GM18517 (cell line): Measurements from ENCODE around the gene IMPACT.

Source experiments
- ATAC-seq: cut with Tn5 transposase; IDR thresholded peaks from one replicate; pipeline ENCODE4 v1.9.1; 2021; ENCODE audit warnings: mild to moderate bottlenecking, moderate library complexity; ENCODE audit not compliant: unreplicated experiment

IMPACT gene

DNA sequence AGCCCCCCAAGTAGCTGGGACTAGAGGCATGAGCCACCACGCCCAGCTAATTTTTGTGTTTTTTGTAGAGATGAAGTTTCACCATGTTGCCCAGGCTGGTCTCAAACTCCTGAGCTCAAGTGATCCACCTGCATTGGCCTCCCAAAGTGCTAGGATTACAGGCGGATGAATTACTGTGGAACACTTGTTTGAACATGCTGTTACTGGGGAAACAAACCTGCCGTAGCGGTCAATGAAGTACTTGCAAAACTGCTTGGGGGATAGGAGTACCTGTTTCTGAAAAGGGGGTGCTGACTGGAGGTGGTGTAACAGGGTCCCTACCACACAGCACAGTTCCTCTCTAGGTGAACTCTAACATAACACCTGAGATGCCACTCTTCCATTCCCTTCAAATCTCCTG, 5.9 kb upstream of the IMPACT start:
- ATAC-seq, result no peak

DNA sequence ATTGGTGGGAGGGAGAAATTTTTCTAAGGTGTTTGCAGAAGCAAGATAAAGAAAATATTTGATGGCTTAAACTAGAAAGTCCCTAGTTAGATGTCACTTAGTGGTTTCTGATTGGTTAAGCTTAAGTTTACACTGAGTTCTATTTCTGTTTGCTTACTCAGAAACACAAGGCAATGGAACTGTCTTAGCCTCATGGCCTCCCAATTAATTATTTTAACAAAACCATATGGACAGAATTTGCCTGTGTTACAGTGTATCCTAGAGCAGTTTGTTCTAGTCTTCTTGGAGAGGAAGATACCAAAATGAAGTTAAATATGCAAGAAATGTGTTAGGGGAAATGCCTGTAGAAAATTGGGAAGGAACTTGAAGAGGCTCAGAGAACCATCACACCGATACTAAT, 4.6 kb upstream of the IMPACT start:
- ATAC-seq, result no peak

DNA sequence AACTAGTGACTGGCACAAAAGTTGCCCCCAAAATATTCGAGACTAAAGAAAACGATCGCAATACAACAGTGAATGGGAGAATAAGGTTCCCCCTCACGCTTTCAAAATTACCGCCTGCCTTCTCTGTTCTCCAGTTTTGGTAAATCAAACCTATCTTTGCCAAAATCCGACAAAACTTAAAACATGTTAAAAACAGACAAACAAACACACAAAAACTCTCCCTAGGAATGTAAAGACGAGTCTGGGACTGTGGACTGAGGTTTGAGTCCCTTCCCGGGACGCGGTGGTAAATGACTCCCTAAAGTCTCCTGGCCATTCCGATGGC, 435 bp upstream of the IMPACT start:
- ATAC-seq, result no peak

DNA sequence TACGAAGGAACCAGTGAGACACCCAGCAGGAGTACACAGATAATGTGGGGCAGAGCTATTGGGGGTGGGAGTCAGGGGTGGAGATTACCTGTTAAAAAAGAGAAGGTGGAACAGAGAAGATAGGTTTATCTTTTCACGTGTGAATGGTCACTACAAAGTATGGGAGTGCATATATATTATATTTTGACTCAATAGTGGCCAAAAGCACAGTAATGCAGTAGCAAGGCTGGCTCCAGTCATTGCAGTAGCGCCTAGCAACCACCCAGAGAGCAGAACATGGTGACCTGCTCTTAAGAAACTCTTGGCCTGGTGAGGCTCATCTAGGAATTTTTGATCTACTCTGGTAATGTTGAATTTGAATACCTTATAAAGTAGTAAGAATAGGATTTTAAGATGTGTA, 1.0 kb downstream of the IMPACT start:
- ATAC-seq, result no peak

DNA sequence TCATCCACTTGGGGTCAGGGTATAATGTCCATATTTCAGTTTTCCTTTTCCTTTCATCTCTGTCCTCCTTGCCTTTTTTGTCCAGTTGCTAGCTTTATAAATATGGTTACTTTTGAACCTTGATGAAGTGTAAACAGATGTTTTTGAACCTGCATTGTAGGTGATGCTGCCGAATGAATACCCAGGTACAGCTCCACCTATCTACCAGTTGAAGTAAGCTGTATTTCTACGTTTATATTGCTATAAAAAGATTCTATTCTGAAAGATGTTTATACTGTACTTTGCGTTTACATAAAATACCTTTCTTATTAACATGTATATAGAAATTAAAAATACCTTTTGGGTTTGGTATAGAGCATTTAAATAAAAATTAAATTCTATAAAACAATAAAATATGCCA, 2.2 kb downstream of the IMPACT start:
- ATAC-seq, result no peak

DNA sequence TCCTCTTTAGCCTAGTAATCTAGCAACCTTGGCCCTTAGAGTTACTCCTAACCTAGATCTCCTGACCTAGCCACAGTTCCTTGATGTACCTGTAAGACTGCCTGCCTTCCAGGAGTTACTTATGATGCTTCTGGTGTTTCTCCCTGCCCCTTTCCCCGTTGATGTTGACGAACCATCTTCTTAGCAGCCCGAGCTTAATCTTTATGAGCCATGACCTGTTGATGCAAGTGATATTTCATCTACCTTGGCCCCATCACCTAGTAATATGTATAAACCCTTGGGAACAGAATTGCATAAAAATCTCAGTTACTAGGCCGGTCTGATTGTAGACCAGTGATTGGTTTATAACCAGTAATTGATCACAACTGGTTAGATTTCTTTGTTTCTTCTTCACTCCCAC, 2.7 kb downstream of the IMPACT start:
- ATAC-seq, result no peak

DNA sequence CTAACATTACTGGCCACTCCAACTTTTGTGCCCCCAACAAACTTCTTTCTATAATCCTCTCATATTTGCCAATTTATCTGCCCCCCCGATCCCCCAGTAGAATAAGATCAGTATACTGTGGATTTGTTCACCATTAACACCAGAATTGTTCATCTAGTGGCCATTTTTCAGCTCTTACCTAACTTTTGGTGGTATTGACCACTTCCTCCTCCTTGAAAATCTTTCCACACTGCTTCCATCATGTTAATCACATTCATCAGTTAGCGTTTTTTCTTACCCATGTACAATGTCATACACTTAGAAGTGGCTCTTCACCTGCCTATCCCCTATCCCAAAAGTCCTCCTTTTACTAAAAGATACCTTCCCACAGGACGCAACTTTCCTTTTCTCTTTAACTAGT, 6.1 kb downstream of the IMPACT start:
- ATAC-seq, result no peak

DNA sequence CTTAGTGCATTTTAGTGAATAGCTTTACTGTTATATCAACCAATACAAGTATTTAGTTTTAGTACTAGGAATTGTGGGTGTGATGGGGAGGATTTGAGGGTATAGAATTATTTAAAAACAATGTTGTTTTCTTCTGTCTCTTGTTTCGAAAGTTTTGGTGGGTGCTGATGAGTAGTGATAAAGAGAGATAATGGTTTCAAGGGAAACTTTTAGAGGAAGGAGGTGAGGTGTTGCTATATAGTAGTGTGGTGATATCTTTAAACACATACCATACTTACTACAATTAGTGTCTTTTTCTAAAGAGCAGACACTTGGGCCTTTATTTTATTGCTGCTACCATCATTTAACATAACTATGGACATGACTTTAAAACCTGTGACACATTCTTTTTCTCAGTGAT, 10.5 kb downstream of the IMPACT start:
- no peak for ATAC-seq

DNA sequence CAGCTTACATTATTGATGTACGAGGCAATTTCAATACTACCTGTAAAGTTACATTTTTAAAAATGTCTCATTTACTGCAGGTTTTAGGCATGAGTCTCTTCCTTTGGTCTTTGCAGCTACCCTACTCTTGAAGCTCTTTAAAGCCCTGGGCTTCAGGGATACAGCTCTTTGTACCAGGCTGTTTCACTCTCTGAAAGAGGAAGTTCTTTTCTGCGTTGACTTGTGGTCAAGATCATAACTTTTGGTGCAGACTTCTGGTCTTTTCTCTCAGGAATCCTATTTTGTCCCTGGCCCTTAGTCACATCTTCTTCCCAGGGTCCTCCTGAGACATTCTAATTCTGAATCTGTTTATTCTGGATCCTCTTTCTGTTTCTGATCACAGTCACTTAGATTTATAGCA, 17.4 kb downstream of the IMPACT start:
- ATAC-seq, result peak; percentile 76

DNA sequence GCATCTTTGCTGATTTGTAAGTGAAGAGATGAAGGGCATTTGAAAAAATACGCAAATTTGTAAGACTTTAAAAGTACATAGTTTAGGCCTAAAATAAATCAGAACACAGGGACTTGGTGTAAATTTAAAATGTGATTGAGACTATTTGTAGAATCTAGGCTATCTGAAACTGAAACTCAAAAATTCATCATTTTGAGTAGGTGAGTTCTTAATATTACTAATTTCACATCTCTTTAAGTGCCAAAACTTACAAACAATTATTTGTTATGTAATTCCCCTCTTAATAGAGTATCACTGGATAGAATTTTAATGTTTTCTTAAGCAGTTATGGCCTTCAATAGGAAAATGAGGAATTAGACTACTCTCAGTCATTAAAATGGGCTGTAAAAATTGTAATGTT, 20.0 kb downstream of the IMPACT start:
- ATAC-seq, result peak; percentile 72

DNA sequence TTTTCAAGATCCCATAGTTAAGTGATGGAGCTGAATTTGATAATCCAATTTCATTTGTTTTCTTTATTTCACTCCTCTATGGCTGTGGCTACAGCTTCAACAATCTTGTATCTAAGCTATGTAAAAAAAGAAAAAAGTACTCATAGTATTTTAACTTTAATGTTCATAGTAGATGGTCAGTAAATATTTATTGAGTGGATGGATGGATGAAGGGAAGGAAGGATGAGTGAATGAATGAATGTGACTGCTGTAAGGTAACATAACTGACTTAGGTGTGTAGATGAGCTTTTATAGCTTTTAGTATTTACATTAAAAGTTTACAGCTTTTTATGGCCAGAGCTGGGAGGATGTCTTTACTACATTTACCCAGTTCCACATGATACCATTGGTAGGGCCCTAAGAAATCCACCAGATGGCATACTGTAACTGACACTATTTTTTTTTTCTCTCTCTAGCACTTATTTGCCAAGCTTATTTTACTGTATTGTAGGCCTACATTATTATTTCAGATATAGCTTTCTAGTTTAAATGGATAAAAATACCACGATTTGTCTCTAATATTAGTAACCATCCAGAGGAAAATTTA, 20.6 kb downstream of the IMPACT start:
- no peak for ATAC-seq

DNA sequence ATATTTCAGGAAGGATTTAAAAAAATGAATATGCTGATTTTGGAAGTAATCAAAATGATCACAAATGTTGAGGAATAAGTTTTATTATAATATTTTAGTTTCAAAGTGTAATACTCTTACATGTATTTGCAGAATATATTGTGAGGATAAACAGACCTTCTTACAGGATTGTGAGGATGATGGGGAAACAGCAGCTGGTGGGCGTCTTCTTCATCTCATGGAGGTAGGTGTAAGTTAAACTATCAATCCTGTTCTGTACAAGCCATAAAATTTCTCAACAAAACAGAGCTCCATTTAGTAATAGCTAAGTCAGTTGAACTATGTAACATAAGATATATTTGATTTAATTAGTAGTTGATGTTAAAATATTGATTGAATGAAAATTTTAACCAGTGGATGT, 21.5 kb downstream of the IMPACT start:
- no peak for ATAC-seq

DNA sequence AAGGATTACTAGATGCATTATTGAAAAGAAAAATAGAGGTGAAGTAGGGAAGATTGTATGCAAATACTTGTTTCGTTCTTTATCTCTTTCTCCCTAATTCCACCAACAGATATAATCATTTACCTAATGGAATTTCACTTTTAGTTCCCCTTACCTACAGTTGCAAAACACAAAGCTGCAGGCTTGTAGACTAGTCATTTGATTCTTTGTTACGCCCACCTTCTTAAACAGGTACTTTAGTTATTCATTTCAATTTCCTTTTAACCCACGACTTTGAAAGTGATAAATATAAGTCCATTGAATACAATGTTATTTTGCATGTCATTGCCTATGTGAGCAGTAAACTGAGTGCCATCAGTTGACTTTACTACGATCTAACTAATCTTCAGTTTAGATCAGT, 30.1 kb downstream of the IMPACT start:
- peak; percentile 94 for ATAC-seq

DNA sequence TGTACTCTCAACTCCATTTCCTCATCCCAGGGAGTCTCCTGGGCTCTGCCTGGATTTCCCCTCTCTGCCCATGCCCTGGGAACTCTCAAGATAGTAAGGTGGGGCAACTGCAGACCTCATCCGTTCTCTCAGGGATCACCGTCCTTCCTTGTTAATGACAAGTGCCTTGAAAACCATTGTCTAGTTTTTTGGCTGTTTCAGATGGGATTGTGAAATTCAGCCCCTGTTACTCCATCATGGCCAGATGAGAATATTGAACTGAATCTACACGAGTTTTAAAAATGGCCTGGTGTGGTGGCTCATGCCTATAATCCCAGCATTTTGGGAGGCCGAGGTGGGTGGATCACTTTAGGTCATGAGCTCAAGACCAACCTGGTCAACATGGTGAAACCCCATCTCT, 33.3 kb downstream of the IMPACT start:
- no peak for ATAC-seq

DNA sequence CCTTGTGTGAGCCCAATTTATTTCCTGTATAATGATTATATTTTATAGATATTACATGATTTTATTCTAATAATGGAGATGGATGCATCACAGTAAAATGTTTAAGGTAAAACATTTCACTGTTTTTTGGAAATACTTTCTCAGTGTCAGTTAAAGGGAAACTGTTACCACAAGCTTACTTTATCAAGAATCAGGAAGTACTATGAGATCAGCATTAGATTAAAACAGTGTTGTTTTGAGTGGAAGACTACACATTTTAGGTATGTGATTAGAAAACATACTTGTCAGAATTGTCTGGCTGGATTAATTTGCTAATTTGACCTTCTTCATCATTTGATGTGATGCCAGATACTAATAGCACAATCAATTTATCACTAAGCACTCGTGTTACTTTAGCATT, 33.9 kb downstream of the IMPACT start, which contains the start of gene HRH4:
TSS of gene HRH4 (plus strand) at position 250 of the 400 bp plus-strand sequence. CDS start at position 342, 92 bp downstream.
- ATAC-seq, result no peak

DNA sequence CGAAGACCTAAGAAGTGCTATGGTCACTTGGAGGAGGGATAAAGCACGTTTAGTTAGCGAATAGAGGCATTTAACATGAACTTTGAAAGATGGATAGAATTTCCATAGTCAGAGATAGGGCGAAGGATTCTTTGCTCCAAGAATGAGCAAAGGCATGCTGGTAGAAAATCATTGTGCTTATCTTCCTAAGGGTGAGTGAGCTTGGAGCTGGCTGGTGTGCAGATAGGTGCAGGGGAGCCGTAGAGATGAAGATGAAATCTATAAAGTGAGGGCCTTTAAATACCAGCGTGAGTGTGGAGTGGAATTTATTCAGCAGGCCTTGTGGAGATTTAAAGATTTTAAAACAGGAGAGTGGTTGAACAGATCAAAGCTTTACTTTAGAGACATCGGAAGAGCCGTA, 35.5 kb downstream of the IMPACT start:
- ATAC-seq, result no peak

DNA sequence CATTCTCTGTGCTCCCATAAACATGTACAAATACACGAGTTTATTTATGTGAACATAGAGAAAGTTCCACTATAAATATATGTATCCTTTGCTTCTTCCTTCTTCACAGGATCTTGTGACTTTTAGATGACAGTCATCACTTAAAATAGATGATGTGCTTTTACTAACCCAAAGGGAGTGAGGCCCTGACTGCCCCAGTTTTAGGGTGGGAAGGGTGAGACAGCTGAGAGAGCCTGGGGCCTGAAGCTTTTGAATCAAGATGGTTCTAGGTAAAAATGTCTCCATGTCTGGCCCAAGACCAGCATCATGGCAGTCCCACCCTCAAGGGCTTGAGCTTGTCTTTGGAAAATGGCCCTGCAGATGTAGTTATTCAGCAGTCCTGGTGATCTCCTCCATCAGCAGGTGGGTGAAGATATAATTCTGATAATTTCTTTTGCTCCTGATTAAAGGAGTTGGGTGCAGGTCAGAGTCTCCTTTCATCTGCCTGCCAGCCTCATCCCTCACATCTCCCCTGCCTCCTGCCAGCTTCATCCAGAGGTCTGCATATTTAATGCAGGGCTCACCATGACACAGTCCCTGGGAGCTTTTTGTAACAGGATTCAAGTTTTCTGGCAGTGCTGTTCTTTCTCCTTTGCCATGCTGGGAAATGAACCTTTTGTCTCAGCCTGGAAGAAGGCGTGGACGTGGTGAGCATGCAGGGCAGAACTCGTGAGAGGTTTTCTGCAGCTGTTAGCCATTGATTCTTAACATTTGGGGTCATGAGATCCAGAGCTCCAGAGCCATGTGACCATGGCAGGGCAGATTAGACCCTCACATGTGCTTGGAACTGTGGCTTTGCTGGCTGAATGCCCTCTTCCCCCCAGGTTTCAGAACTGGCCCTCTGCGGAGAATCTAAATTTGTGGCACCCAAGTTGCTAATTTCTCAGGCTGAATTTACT, 36.6 kb downstream of the IMPACT start:
- ATAC-seq, result no peak

DNA sequence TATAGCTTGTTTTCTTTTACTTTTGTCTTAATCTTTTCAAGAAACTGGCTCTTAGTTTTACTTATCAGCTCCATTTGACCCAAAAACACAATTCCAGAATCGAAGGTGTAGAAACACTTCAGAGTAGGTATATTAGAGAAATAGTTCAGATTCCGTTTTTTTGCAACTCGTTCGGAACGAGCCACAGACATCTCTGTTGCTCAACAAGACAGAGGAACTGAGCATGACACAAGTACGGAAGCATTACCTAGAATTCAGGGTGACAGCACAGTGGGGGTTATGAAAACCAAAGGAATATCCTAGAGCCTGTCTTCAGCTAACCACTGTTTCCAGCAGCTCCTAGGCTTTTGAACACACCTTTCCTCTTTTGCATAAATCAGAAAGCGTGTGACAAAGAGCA, 39.0 kb downstream of the IMPACT start:
- no peak for ATAC-seq

DNA sequence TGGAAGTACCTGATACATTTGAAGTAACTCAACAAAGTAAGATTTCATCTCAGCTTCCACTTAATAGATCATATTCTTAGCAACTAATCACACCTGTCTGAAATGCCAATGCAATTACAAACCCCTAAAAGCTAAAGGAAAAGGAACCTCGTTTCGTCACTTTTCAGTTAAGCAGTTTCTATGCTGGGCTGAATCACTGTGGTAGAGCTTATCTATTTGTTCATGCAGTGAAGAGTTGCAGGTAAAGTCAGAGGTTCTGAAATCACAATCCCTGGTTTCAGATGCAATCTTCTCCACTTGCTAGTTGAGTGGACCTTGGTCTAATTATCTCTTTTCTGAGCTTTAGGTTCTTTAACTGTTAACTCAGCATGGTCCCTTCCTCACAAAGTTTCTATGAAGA, 40.3 kb downstream of the IMPACT start:
- ATAC-seq, result no peak

DNA sequence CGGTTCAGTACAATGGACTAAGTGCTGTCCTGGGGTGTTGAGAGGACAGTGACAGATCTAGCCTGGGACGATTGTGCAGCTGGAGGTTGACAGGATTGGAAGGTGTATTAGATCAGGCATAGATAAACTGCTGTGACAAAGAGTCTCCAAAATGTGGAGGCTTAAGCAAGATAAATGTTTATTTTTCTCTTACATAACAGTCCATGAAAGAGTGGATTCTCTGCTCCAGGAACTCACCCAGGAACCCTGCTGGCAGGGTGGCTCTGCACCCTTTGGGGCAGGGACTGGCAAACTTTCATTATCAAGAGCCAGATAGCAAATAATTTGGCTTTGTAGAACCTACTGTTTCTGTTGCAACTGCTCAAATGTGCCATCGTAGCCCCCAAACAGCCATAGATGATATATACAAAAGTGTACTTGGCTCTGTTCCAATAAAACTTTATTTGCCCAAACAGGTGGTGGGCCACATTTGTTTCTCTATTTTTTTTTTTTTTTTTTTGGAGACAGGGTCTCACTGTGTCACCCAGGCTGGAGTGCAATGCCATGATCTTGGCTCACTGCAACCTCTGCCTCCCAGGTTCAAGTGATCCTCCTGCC, 43.6 kb downstream of the IMPACT start:
- ATAC-seq, result no peak

DNA sequence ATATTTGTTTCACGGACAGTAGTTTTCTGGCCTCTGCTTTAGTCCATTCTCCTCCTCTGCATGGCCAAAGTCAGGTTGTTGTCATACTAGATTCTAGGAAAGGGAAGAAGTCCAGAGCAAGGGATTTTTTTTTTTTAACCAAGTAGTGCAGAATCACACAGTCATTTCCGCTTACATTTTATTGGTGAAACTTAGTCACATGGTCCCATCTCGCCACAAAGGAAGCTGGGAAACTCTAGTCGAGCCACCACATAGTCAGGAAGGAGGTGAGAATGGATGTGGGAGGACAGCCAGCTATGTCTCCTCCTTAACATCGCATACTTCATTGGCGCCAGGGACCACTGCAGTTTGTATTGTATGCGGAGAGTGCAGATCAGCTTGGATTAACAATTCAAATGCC, 44.3 kb downstream of the IMPACT start:
- no peak for ATAC-seq

DNA sequence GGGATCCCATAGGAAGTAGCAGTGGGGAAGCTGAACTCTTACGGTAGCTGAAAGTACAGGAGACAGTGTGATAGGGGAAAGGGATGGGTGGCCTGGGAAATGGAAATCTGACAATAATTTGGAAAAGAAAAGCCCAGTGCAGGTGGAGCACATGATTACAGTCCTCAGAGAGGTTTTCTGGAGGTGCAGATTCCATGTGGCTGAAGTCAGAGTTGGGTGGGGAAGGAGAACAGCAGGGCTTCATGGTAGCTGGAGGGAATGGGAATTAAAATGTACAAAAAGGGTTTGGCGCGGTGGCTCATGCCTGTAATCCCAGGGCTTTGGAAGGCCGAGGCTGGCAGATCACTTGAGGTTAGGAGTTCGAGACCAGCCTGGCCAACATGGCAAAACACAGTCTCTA, 46.1 kb downstream of the IMPACT start:
- no peak for ATAC-seq
